Natural killer cell (primary cell): ENCODE data around the gene ZBED5. TPM values are rescaled to one million over a fixed set of nuclear protein-coding genes. Genes with fewer than 3 reads are reported as not detected.

Experiments
- ATAC-seq, 3 donors: fragments of 150-1000 bp in 2 of 3; fragments of 200-7000 bp in 1 of 3; cut with Tn5 transposase; 1 replicate in 1 of 3; 2 replicates in 2 of 3; pipeline ENCODE4 v1.10.0; 2021; ENCODE audit warnings: mild to moderate bottlenecking in 2 of 3, moderate library complexity in 2 of 3
- DNase-seq, 2 donors: peaks; one replicate each; pipeline versions ENCODE4 v3.0.0 to v3.0.0-alpha.2; 2013 to 2021; ENCODE audit warnings: mixed read lengths in 1 of 2
- H3K27ac ChIP-seq: one replicate; pipeline ENCODE4 v1.5.1; 2013; ENCODE audit warnings: mild to moderate bottlenecking, low read length
- H3K27me3 ChIP-seq: one replicate; pipeline ENCODE4 v1.6.1; 2013; ENCODE audit warnings: low read length; ENCODE audit not compliant: control insufficient read depth, insufficient read depth
- H3K36me3 ChIP-seq: one replicate; pipeline ENCODE4 v1.6.1; 2013; ENCODE audit warnings: low read length; ENCODE audit not compliant: control insufficient read depth, insufficient read depth
- H3K4me1 ChIP-seq: one replicate; pipeline ENCODE4 v1.6.1; 2013; ENCODE audit warnings: low read length; ENCODE audit not compliant: control insufficient read depth, insufficient read depth
- H3K4me3 ChIP-seq: one replicate; pipeline ENCODE4 v1.5.1; 2013; ENCODE audit warnings: low read length
- H3K9me3 ChIP-seq: one replicate; pipeline ENCODE4 v1.6.1; 2013; ENCODE audit warnings: low read length; ENCODE audit not compliant: control insufficient read depth, insufficient read depth
- H3K27ac Mint-ChIP-seq, 2 donors: one replicate each; pipeline ENCODE4 v1.8.0; 2022; ENCODE audit warnings: mild to moderate bottlenecking in 2 of 2, mixed read lengths in 2 of 2, moderate library complexity in 1 of 2
- H3K27me3 Mint-ChIP-seq, 2 donors: one replicate each; pipeline ENCODE4 v1.8.0; 2022; ENCODE audit warnings: low read depth in 2 of 2, mixed read lengths in 2 of 2
- H3K36me3 Mint-ChIP-seq: one replicate; pipeline ENCODE4 v1.8.0; 2022; ENCODE audit warnings: mixed read lengths
- H3K4me1 Mint-ChIP-seq, 2 donors: one replicate each; pipeline ENCODE4 v1.8.0; 2022; ENCODE audit warnings: mixed read lengths in 2 of 2
- H3K4me3 Mint-ChIP-seq: one replicate; pipeline ENCODE4 v1.8.0; 2022; ENCODE audit warnings: mild to moderate bottlenecking, moderate library complexity, mixed read lengths
- H3K9me3 Mint-ChIP-seq, 2 donors: one replicate each; pipeline ENCODE4 v1.8.0; 2022; ENCODE audit warnings: mixed read lengths in 2 of 2
- CTCF ChIP-seq: fragments of 200-600 bp; IDR thresholded peaks from one replicate; pipeline ENCODE4 v1.8.0; 2022; ENCODE audit warnings: antibody characterized with exemption
- WGBS: methylation state at CpG from one replicate; pipeline ENCODE4 v1.1.7; 2013; ENCODE audit warnings: missing lambda C conversion rate; ENCODE audit not compliant: insufficient coverage; 5-methylcytosine and 5-hydroxymethylcytosine counted together
- intact Hi-C: fragments of 100-400 bp; cut with micrococcal nuclease; formaldehyde crosslinking; loops from one replicate; pipeline ENCODE4 v1.14.2; 2022
- total RNA-seq, 4 donors: library from RNA; stranded (reverse); fragments of 120-200 nt in 1 of 4; gene quantifications; one replicate each; pipeline versions ENCODE4 v1.2.3 to v1.2.4, GENCODE V29; 2013 to 2022

ZBED5 gene
- total RNA-seq, 3 donors from 2014 or later (not counting 1 experiment from before 2014, with no cell fraction given), result 40.0 to 61.3 (median 53.9) TPM

GRCh38 chr11:10875430-10876021 lies 17.7 kb upstream of the ZBED5 start:
- H3K4me1 ChIP-seq, result peaks cover 3% of the 10 kb centered on the region
- H3K9me3 ChIP-seq, result peaks cover 11% of the 10 kb centered on the region
- intact Hi-C loops, result no loop called here
- Mint-ChIP-seq H3K36me3 (peaks cover 28% of the 10 kb centered on the region), H3K4me1 (peaks cover 8% of the 10 kb centered on the region in 2 donors), H3K9me3 (peaks cover 6 to 13% of the 10 kb centered on the region in 2 donors), H3K4me3 (no peak overlapping the region), H3K27me3 (no peaks in the 10 kb centered on the region), H3K27ac (no peak overlapping the region)
- H3K36me3 ChIP-seq, result no peaks in the 10 kb centered on the region
- ATAC-seq, result no peak
- 100% methylated on average over 1 of the region's 2 CpGs for WGBS
- no peak overlapping the region for H3K4me3 ChIP-seq
- no peak overlapping the region for H3K27ac ChIP-seq
- no peak for TF ChIP-seq CTCF
- no peaks in the 10 kb centered on the region for H3K27me3 ChIP-seq
- DNase-seq, result no peak

- Mint-ChIP-seq H3K4me1 (no peaks in the 10 kb centered on the region), H3K27me3 (no peaks in the 10 kb centered on the region), H3K9me3 (peaks cover 6 to 13% of the 10 kb centered on the region in 2 donors), H3K36me3 (peaks cover 28% of the 10 kb centered on the region), H3K4me3 (no peak overlapping the region), H3K27ac (no peak overlapping the region)
- intact Hi-C loops, result no loop called here
- no peak for TF ChIP-seq CTCF
- Histone ChIP-seq H3K4me3 (no peak overlapping the region), H3K9me3 (peaks cover 11% of the 10 kb centered on the region), H3K36me3 (no peaks in the 10 kb centered on the region), H3K4me1 (no peaks in the 10 kb centered on the region), H3K27me3 (no peaks in the 10 kb centered on the region), H3K27ac (no peak overlapping the region)
- DNase-seq, result no peak
- no peak for ATAC-seq
- WGBS, result 100% methylated on average over 1 of the region's 2 CpGs
Observed at GRCh38 chr11:10872097-10872496, 14.2 kb upstream of the ZBED5 start.

- WGBS, result 100% methylated on average over 3 of the region's 3 CpGs
- peaks cover 24% of the 10 kb centered on the region for H3K36me3 Mint-ChIP-seq
- peaks cover 3 to 10% of the 10 kb centered on the region in 2 donors for H3K9me3 Mint-ChIP-seq
- no peak overlapping the region for H3K27ac Mint-ChIP-seq
- intact Hi-C loops, result no loop called here
- no peaks in the 10 kb centered on the region for H3K27me3 Mint-ChIP-seq
- no peak for DNase-seq
- Histone ChIP-seq H3K36me3 (no peaks in the 10 kb centered on the region), H3K27me3 (no peaks in the 10 kb centered on the region), H3K4me1 (no peaks in the 10 kb centered on the region), H3K27ac (no peak overlapping the region), H3K4me3 (no peak overlapping the region), H3K9me3 (peaks cover 6% of the 10 kb centered on the region)
- no peak overlapping the region for H3K4me3 Mint-ChIP-seq
- H3K4me1 Mint-ChIP-seq, result peaks cover 0 to 5% of the 10 kb centered on the region in 2 donors
- TF ChIP-seq CTCF, result no peak
- ATAC-seq, result no peak
Observed at GRCh38 chr11:10868352-10868751, 10.5 kb upstream of the ZBED5 start.

GRCh38 chr11:10866893-10867331 lies 9.1 kb upstream of the ZBED5 start:
- Histone ChIP-seq H3K27me3 (no peaks in the 10 kb centered on the region), H3K4me3 (no peak overlapping the region), H3K9me3 (no peaks in the 10 kb centered on the region), H3K27ac (no peak overlapping the region), H3K36me3 (no peaks in the 10 kb centered on the region), H3K4me1 (no peaks in the 10 kb centered on the region)
- Mint-ChIP-seq H3K27ac (no peak overlapping the region), H3K4me3 (no peak overlapping the region), H3K27me3 (no peaks in the 10 kb centered on the region), H3K4me1 (peaks cover 5 to 10% of the 10 kb centered on the region in 2 donors), H3K36me3 (peaks cover 9% of the 10 kb centered on the region), H3K9me3 (peaks cover 0 to under 1% of the 10 kb centered on the region in 2 donors)
- ATAC-seq (no peak), DNase-seq (no peak)
- intact Hi-C loops, result no loop called here
- TF ChIP-seq CTCF, result no peak
- WGBS, result 90% methylated on average over 9 of the region's 10 CpGs
